ENCODE measurements around the gene CCN2. TPM values are rescaled to one million over a fixed set of nuclear protein-coding genes. Genes with fewer than 3 reads are reported as not detected.

CCN2 gene
- total and polyA plus RNA-seq, 5 donors from 2014 or later = not detected

- Histone ChIP-seq H3K9me3 (ENCODE audit: control insufficient read depth in 2 of 2, low read length in 2 of 2) (no peaks in the 10 kb centered on the region), H3K27me3 (ENCODE audit: control insufficient read depth, insufficient read depth, low read length) (peaks cover 34% of the 10 kb centered on the region), H3K27ac (ENCODE audit: insufficient read depth, low read length, poor library complexity, severe bottlenecking) (no peak overlapping the region), H3K4me1 (ENCODE audit: control insufficient read depth, insufficient read depth, low read length, poor library complexity, severe bottlenecking) (peaks cover 5% of the 10 kb centered on the region), H3K4me3 (ENCODE audit: low read depth, low read length) (no peak overlapping the region), H3K36me3 (ENCODE audit: control insufficient read depth, insufficient read depth, low read length) (no peaks in the 10 kb centered on the region)
- no peak overlapping the region for H3K4me3 Mint-ChIP-seq
- ATAC-seq (ENCODE audit: low read depth in 2 of 2) (no peak), DNase-seq (no peak)
- H3K4me1 Mint-ChIP-seq = peaks cover 0 to 13% (median 3%) of the 10 kb centered on the region in 4 donors
- no peak overlapping the region for H3K27ac Mint-ChIP-seq
- H3K9me3 Mint-ChIP-seq = peaks cover 0 to 3% (median 0%) of the 10 kb centered on the region in 7 donors
- no peaks in the 10 kb centered on the region for H3K36me3 Mint-ChIP-seq
- H3K27me3 Mint-ChIP-seq = peaks cover 39% of the 10 kb centered on the region
Measured at GRCh38 chr6:131952886-131953509, 1.8 kb upstream of the CCN2 start.

- H3K4me3 ChIP-seq (ENCODE audit: low read depth, low read length) = no peak overlapping the region
- Mint-ChIP-seq H3K9me3 (peaks cover 0 to 3% (median 0%) of the 10 kb centered on the region in 7 donors), H3K4me1 (peaks cover 0 to 13% (median 3%) of the 10 kb centered on the region in 4 donors), H3K36me3 (no peaks in the 10 kb centered on the region), H3K27me3 (peaks cover 49% of the 10 kb centered on the region), H3K4me3 (peak overlapping the region in 2 of 4 donors; percentile 40 to 68), H3K27ac (no peak overlapping the region)
- no peak overlapping the region for H3K27ac ChIP-seq (ENCODE audit: insufficient read depth, low read length, poor library complexity, severe bottlenecking)
- DNase-seq = no peak
- no peak for ATAC-seq (ENCODE audit: low read depth in 2 of 2)
- no peaks in the 10 kb centered on the region for H3K36me3 ChIP-seq (ENCODE audit: control insufficient read depth, insufficient read depth, low read length)
- peaks cover 36% of the 10 kb centered on the region for H3K27me3 ChIP-seq (ENCODE audit: control insufficient read depth, insufficient read depth, low read length)
- peaks cover 5% of the 10 kb centered on the region for H3K4me1 ChIP-seq (ENCODE audit: control insufficient read depth, insufficient read depth, low read length, poor library complexity, severe bottlenecking)
- H3K9me3 ChIP-seq (ENCODE audit: control insufficient read depth in 2 of 2, low read length in 2 of 2) = no peaks in the 10 kb centered on the region
Measured at GRCh38 chr6:131951576-131952230, 531 bp upstream of the CCN2 start.

- ATAC-seq (ENCODE audit: low read depth in 2 of 2) = peak in 1 of 2 donors; percentile 19
- H3K27ac ChIP-seq (ENCODE audit: insufficient read depth, low read length, poor library complexity, severe bottlenecking) = no peak overlapping the region
- no peak for DNase-seq
- no peak overlapping the region for H3K4me3 ChIP-seq (ENCODE audit: low read depth, low read length)
- peaks cover 0 to 13% (median 3%) of the 10 kb centered on the region in 4 donors for H3K4me1 Mint-ChIP-seq
- peaks cover 0 to 3% (median 0%) of the 10 kb centered on the region in 7 donors for H3K9me3 Mint-ChIP-seq
- no peaks in the 10 kb centered on the region for H3K36me3 ChIP-seq (ENCODE audit: control insufficient read depth, insufficient read depth, low read length)
- H3K9me3 ChIP-seq (ENCODE audit: control insufficient read depth in 2 of 2, low read length in 2 of 2) = no peaks in the 10 kb centered on the region
- no peaks in the 10 kb centered on the region for H3K36me3 Mint-ChIP-seq
- peaks cover 39% of the 10 kb centered on the region for H3K27me3 ChIP-seq (ENCODE audit: control insufficient read depth, insufficient read depth, low read length)
- H3K27ac Mint-ChIP-seq = no peak overlapping the region
- peaks cover 53% of the 10 kb centered on the region for H3K27me3 Mint-ChIP-seq
- H3K4me3 Mint-ChIP-seq = peak overlapping the region in 3 of 4 donors; percentile 47 to 79 (median 73)
- peaks cover 5% of the 10 kb centered on the region for H3K4me1 ChIP-seq (ENCODE audit: control insufficient read depth, insufficient read depth, low read length, poor library complexity, severe bottlenecking)
Measured at GRCh38 chr6:131949909-131950766, 1.0 kb downstream of the CCN2 start.

GRCh38 chr6:131949620-131949908 is 1.6 kb downstream of the CCN2 start:
- Histone ChIP-seq H3K4me3 (ENCODE audit: low read depth, low read length) (no peak overlapping the region), H3K27ac (ENCODE audit: insufficient read depth, low read length, poor library complexity, severe bottlenecking) (no peak overlapping the region), H3K36me3 (ENCODE audit: control insufficient read depth, insufficient read depth, low read length) (no peaks in the 10 kb centered on the region), H3K9me3 (ENCODE audit: control insufficient read depth in 2 of 2, low read length in 2 of 2) (no peaks in the 10 kb centered on the region), H3K4me1 (ENCODE audit: control insufficient read depth, insufficient read depth, low read length, poor library complexity, severe bottlenecking) (peaks cover 5% of the 10 kb centered on the region), H3K27me3 (ENCODE audit: control insufficient read depth, insufficient read depth, low read length) (peaks cover 39% of the 10 kb centered on the region)
- Mint-ChIP-seq H3K4me1 (peaks cover 0 to 13% (median 3%) of the 10 kb centered on the region in 4 donors), H3K27ac (no peak overlapping the region), H3K27me3 (peaks cover 53% of the 10 kb centered on the region), H3K9me3 (peaks cover 0 to 2% (median 0%) of the 10 kb centered on the region in 7 donors), H3K4me3 (peak overlapping the region in 3 of 4 donors; percentile 2 to 79 (median 73)), H3K36me3 (no peaks in the 10 kb centered on the region)
- ATAC-seq (ENCODE audit: low read depth in 2 of 2) (no peak), DNase-seq (no peak)

- H3K27me3 ChIP-seq (ENCODE audit: control insufficient read depth, insufficient read depth, low read length) = peaks cover 38% of the 10 kb centered on the region
- no peaks in the 10 kb centered on the region for H3K36me3 ChIP-seq (ENCODE audit: control insufficient read depth, insufficient read depth, low read length)
- H3K36me3 Mint-ChIP-seq = no peaks in the 10 kb centered on the region
- no peak overlapping the region for H3K4me3 ChIP-seq (ENCODE audit: low read depth, low read length)
- DNase-seq (no peak), ATAC-seq (ENCODE audit: low read depth in 2 of 2) (no peak)
- H3K9me3 Mint-ChIP-seq = peaks cover 0 to 2% (median 0%) of the 10 kb centered on the region in 7 donors
- no peak overlapping the region for H3K27ac Mint-ChIP-seq
- H3K4me1 Mint-ChIP-seq = peaks cover 0 to 13% (median 3%) of the 10 kb centered on the region in 4 donors
- H3K9me3 ChIP-seq (ENCODE audit: control insufficient read depth in 2 of 2, low read length in 2 of 2) = no peaks in the 10 kb centered on the region
- peak overlapping the region in 3 of 4 donors; percentile 38 to 79 (median 48) for H3K4me3 Mint-ChIP-seq
- H3K27me3 Mint-ChIP-seq = peaks cover 52% of the 10 kb centered on the region
- H3K27ac ChIP-seq (ENCODE audit: insufficient read depth, low read length, poor library complexity, severe bottlenecking) = no peak overlapping the region
- peaks cover 5% of the 10 kb centered on the region for H3K4me1 ChIP-seq (ENCODE audit: control insufficient read depth, insufficient read depth, low read length, poor library complexity, severe bottlenecking)
Measured at GRCh38 chr6:131948692-131949619, 2.2 kb downstream of the CCN2 start.

GRCh38 chr6:131947986-131948661 is 3.0 kb downstream of the CCN2 start:
- DNase-seq (no peak), ATAC-seq (ENCODE audit: low read depth in 2 of 2) (no peak)
- no peaks in the 10 kb centered on the region for H3K36me3 Mint-ChIP-seq
- Histone ChIP-seq H3K27ac (ENCODE audit: insufficient read depth, low read length, poor library complexity, severe bottlenecking) (no peak overlapping the region), H3K9me3 (ENCODE audit: control insufficient read depth in 2 of 2, low read length in 2 of 2) (no peaks in the 10 kb centered on the region), H3K36me3 (ENCODE audit: control insufficient read depth, insufficient read depth, low read length) (no peaks in the 10 kb centered on the region), H3K4me3 (ENCODE audit: low read depth, low read length) (no peak overlapping the region), H3K4me1 (ENCODE audit: control insufficient read depth, insufficient read depth, low read length, poor library complexity, severe bottlenecking) (peaks cover 5% of the 10 kb centered on the region), H3K27me3 (ENCODE audit: control insufficient read depth, insufficient read depth, low read length) (peaks cover 34% of the 10 kb centered on the region)
- peaks cover 0 to 13% (median 3%) of the 10 kb centered on the region in 4 donors for H3K4me1 Mint-ChIP-seq
- H3K27me3 Mint-ChIP-seq = peaks cover 47% of the 10 kb centered on the region
- H3K4me3 Mint-ChIP-seq = no peak overlapping the region
- H3K9me3 Mint-ChIP-seq = peaks cover 0 to 2% (median 0%) of the 10 kb centered on the region in 7 donors
- H3K27ac Mint-ChIP-seq = no peak overlapping the region
